SK-N-SH (cell line): Measurements from ENCODE around the gene CHST3. TPM values are rescaled to one million over a fixed set of nuclear protein-coding genes. Genes with fewer than 3 reads are reported as not detected.

Experiments used
- CTCF ChIA-PET: fragments of 300-600, 350-600 bp; formaldehyde crosslinking; extraction: SDS; loops from one replicate; lab custom pipeline; 2021; lab: Yijun Ruan, JAX
- POLR2A ChIA-PET: fragments of 350-600 bp; sonication (Branson Sonifier 250); formaldehyde crosslinking; extraction: SDS; loops from one replicate; lab custom pipeline; 2020; ENCODE audit warnings: antibody characterized with exemption, inconsistent platforms; lab: Yijun Ruan, JAX
- DNase-seq: peaks from one replicate; pipeline ENCODE4 v3.0.0; 2012
- H2AFZ ChIP-seq: fragments of 200-600 bp; sonication (generic); 2 replicates; pipeline ENCODE4 v1.8.1; 2016; ENCODE audit warnings: antibody characterized with exemption, mild to moderate bottlenecking, low read depth
- H3F3A ChIP-seq: fragments of 200-600 bp; sonication (generic); replicated peaks from 2 replicates; pipeline ENCODE3; 2016; ENCODE audit warnings: antibody characterized with exemption, mild to moderate bottlenecking; ENCODE audit not compliant: insufficient read depth
- H3K27ac ChIP-seq, 2 experiments: fragments of 200-500 bp in 1 of 2; fragments of 200-600 bp in 1 of 2; sonication (Bioruptor generic) in 1 of 2; sonication (generic), shearing (Covaris generic) in 1 of 2; 2 replicates each; pipeline versions ENCODE4 v1.5.1 to v1.6.1; 2014 to 2016; ENCODE audit warnings: low read depth in 2 of 2, inconsistent platforms in 1 of 2, low read length in 1 of 2, mild to moderate bottlenecking in 1 of 2, mixed read lengths in 1 of 2
- H3K27me3 ChIP-seq: fragments of 200-600 bp; sonication (generic), shearing (Covaris generic); 2 replicates; pipeline ENCODE4 v1.6.1; 2016; ENCODE audit warnings: mixed run types; ENCODE audit not compliant: insufficient read depth
- H3K36me3 ChIP-seq, 2 experiments: fragments of 200-500 bp in 1 of 2; fragments of 200-600 bp in 1 of 2; sonication (Bioruptor generic) in 1 of 2; sonication (generic) in 1 of 2; replicated peaks in 1 of 2; 2 replicates each; pipeline versions ENCODE3 to v1.5.1; 2014 to 2016; ENCODE audit warnings: low read length in 1 of 2, mild to moderate bottlenecking in 1 of 2; ENCODE audit not compliant: insufficient read depth in 2 of 2, control insufficient read depth in 1 of 2
- H3K4me1 ChIP-seq, 2 experiments: fragments of 200-500 bp in 1 of 2; fragments of 200-600 bp in 1 of 2; sonication (Bioruptor generic) in 1 of 2; sonication (generic), shearing (Covaris generic) in 1 of 2; 2 replicates each; pipeline versions ENCODE4 v1.5.1 to v1.6.1; 2014 to 2016; ENCODE audit warnings: low read depth in 1 of 2, low read length in 1 of 2, mixed run types in 1 of 2; ENCODE audit not compliant: insufficient read depth in 2 of 2, control insufficient read depth in 1 of 2
- H3K4me2 ChIP-seq: fragments of 200-600 bp; sonication (generic), shearing (Covaris generic); 2 replicates; pipeline ENCODE4 v1.6.1; 2017; ENCODE audit warnings: mixed run types
- H3K4me3 ChIP-seq, 2 experiments: fragments of 200-500 bp in 1 of 2; fragments of 200-600 bp in 1 of 2; sonication (Bioruptor generic) in 1 of 2; sonication (generic), shearing (Covaris generic) in 1 of 2; 2 replicates each; pipeline versions ENCODE4 v1.5.1 to v1.8.1; 2014 to 2016; ENCODE audit warnings: low read depth in 2 of 2, inconsistent platforms in 1 of 2, low read length in 1 of 2, mild to moderate bottlenecking in 1 of 2, mixed read lengths in 1 of 2, moderate library complexity in 1 of 2
- H3K79me2 ChIP-seq: fragments of 200-600 bp; sonication (generic); 2 replicates; pipeline ENCODE4 v1.8.1; 2017; ENCODE audit warnings: mild to moderate bottlenecking; ENCODE audit not compliant: insufficient read depth
- H3K9ac ChIP-seq: fragments of 200-600 bp; sonication (generic); 2 replicates; pipeline ENCODE4 v1.6.1; 2017; ENCODE audit warnings: mixed run types
- H3K9me2 ChIP-seq: fragments of 200-600 bp; sonication (generic); 2 replicates; pipeline ENCODE4 v1.6.1; 2017; ENCODE audit warnings: mixed run types
- H3K9me3 ChIP-seq: fragments of 200-600 bp; sonication (generic); 2 replicates; pipeline ENCODE4 v1.6.1; 2017; ENCODE audit warnings: mixed run types, mild to moderate bottlenecking, moderate library complexity
- H4K20me1 ChIP-seq: fragments of 200-600 bp; sonication (generic); 2 replicates; pipeline ENCODE4 v1.6.1; 2017; ENCODE audit warnings: mild to moderate bottlenecking, mixed run types; ENCODE audit not compliant: insufficient read depth
- CHD2 ChIP-seq: fragments of 150-350 bp; IDR thresholded peaks from 2 replicates; pipeline ENCODE4 v1.6.1; 2018; ENCODE audit warnings: low read length; ENCODE audit not compliant: partially characterized antibody
- EP300 ChIP-seq, 2 experiments: IDR thresholded peaks; 2 replicates each; pipeline versions ENCODE4 v1.4.0 to v1.6.1; 2012; ENCODE audit warnings: borderline replicate concordance in 1 of 2, low read depth in 1 of 2, low read length in 1 of 2
- EZH2phosphoT487 ChIP-seq: fragments of 200-600 bp; sonication (generic); IDR thresholded peaks from 2 replicates; pipeline ENCODE4 v1.6.1; 2017; ENCODE audit warnings: low read depth, mixed run types, mild to moderate bottlenecking, antibody characterized with exemption, moderate library complexity, borderline replicate concordance
- FOXJ3 ChIP-seq: sonication (generic); formaldehyde crosslinking; IDR thresholded peaks from 2 replicates; pipeline ENCODE4 v1.5.1; 2020; ENCODE audit warnings: mild to moderate bottlenecking, missing genetic modification reagents
- FOXM1 ChIP-seq: IDR thresholded peaks from 2 replicates; pipeline ENCODE4 v1.4.0; 2012; ENCODE audit warnings: low read depth, mild to moderate bottlenecking
- GATA2 ChIP-seq: sonication (generic); formaldehyde crosslinking; IDR thresholded peaks from 2 replicates; pipeline ENCODE4 v1.5.0; 2020; ENCODE audit warnings: mild to moderate bottlenecking, missing genetic modification reagents
- MEF2A ChIP-seq: IDR thresholded peaks from 2 replicates; pipeline ENCODE4 v1.4.0; 2012; ENCODE audit warnings: low read depth, borderline replicate concordance
- MXI1 ChIP-seq: IDR thresholded peaks from 2 replicates; pipeline ENCODE4 v1.6.1; 2012; ENCODE audit warnings: mild to moderate bottlenecking, low read depth, low read length, improper control_type of control experiment
- NRF1 ChIP-seq: IDR thresholded peaks from 2 replicates; pipeline ENCODE4 v1.6.1; 2012; ENCODE audit warnings: low read depth, mild to moderate bottlenecking, low read length
- PBX3 ChIP-seq: IDR thresholded peaks from 2 replicates; pipeline ENCODE4; 2012
- RAD21 ChIP-seq: IDR thresholded peaks from 2 replicates; pipeline ENCODE4 v1.6.1; 2012; ENCODE audit warnings: mild to moderate bottlenecking, low read length
- SIN3A ChIP-seq: IDR thresholded peaks from 2 replicates; pipeline ENCODE4 v1.6.1; 2012; ENCODE audit warnings: low read depth, mild to moderate bottlenecking, low read length, moderate library complexity, borderline replicate concordance
- TAF1 ChIP-seq: IDR thresholded peaks from 2 replicates; pipeline ENCODE4 v1.6.1; 2012; ENCODE audit warnings: low read depth, mild to moderate bottlenecking, low read length, moderate library complexity, borderline replicate concordance
- TCF12 ChIP-seq: IDR thresholded peaks from 2 replicates; pipeline ENCODE4 v1.4.0; 2012
- TEAD4 ChIP-seq: IDR thresholded peaks from 2 replicates; pipeline ENCODE4 v1.4.0; 2012; ENCODE audit warnings: mild to moderate bottlenecking, borderline replicate concordance; ENCODE audit not compliant: insufficient read depth
- USF1 ChIP-seq: IDR thresholded peaks from 2 replicates; pipeline ENCODE4 v1.4.0; 2012; ENCODE audit warnings: low read depth, borderline replicate concordance
- YY1 ChIP-seq: IDR thresholded peaks from 2 replicates; pipeline ENCODE4 v1.4.0; 2012; ENCODE audit warnings: low read depth, mild to moderate bottlenecking
- ZBTB33 ChIP-seq: IDR thresholded peaks from 2 replicates; pipeline ENCODE4 v1.4.0; 2012; ENCODE audit warnings: low read depth, borderline replicate concordance
- WGBS: methylation state at CpG from one replicate; pipeline ENCODE4 v1.1.6; 2017; ENCODE audit warnings: low lambda C conversion rate; 5-methylcytosine and 5-hydroxymethylcytosine counted together
- polyA plus RNA-seq, 3 experiments: library from polyadenylated mRNA; depleted of rRNA; stranded (reverse); fragments of >200 nt; gene quantifications; 2 replicates each; pipeline ENCODE4 v1.2.3, GENCODE V29; 2012
- TF ChIP-seq, protein P1 (sequence below): fragments of 150-350 bp; IDR thresholded peaks from 2 replicates; pipeline ENCODE4 v1.6.1; 2016; ENCODE audit warnings: mild to moderate bottlenecking, low read depth, low read length
- TF ChIP-seq, protein P2 (sequence below): fragments of 150-350 bp; IDR thresholded peaks from 2 replicates; pipeline ENCODE4 v1.6.1; 2017; ENCODE audit warnings: antibody characterized with exemption, low read length, low read depth, borderline replicate concordance

CHST3 gene
- polyA plus RNA-seq, 1 of the 3 experiments (the other 2 are of a cell fraction), result 6.0 TPM

GRCh38 chr10:72013202-72013945 lies 49.2 kb downstream of the CHST3 start:
- no peaks in the 10 kb centered on the region for H3K9me2 ChIP-seq
- no peak overlapping the region for H3K4me3 ChIP-seq
- H3K9me3 ChIP-seq, result no peaks in the 10 kb centered on the region
- H3K9ac ChIP-seq, result no peak overlapping the region
- no peaks in the 10 kb centered on the region for H3K27me3 ChIP-seq
- TF ChIP-seq MXI1, result peak; percentile 97
- TF ChIP-seq EP300 (IDR thresholded peaks at IDR 0.05; ENCODE audit: borderline replicate concordance in 1 of 2, low read depth in 1 of 2, low read length in 1 of 2), result peak in 1 of 2 experiments; percentile 38; a peak in 1 of 4 replicates
- TF ChIP-seq TEAD4, result no peak
- TF ChIP-seq RAD21, result peak; percentile 20; the same call in 1 of the 2 replicates
- TF ChIP-seq FOXJ3, result peak; percentile 70; the same call in 1 of the 2 replicates
- ChIA-PET POLR2A (interaction anchor here (0.6 kb wide), 1 partner anchor 223 kb away, joined by 6 read pairs; no protein-coding TSS in a partner anchor), CTCF (interaction anchor here (1.0 to 3.5 kb wide), 7 partner anchors 14 to 323 kb away, joined by 3 to 19 read pairs (median 6); no protein-coding TSS in a partner anchor)
- peak overlapping the region in 1 of 2 experiments; percentile 90; a peak in 3 of 4 replicates for H3K27ac ChIP-seq
- 62% methylated on average over 11 of the region's 13 CpGs for WGBS
- peaks cover 13 to 54% of the 10 kb centered on the region in 2 experiments for H3K4me1 ChIP-seq
- H2AFZ ChIP-seq, result no peak overlapping the region
- H3K4me2 ChIP-seq, result no peak overlapping the region
- peaks cover 0 to 5% of the 10 kb centered on the region in 2 experiments for H3K36me3 ChIP-seq
- H4K20me1 ChIP-seq, result no peaks in the 10 kb centered on the region
- DNase-seq, result peak; percentile 88
- H3F3A ChIP-seq, result peaks cover 3% of the 10 kb centered on the region
- H3K79me2 ChIP-seq, result peaks cover 3% of the 10 kb centered on the region; the same call in 1 of the 2 replicates

GRCh38 chr10:72014197-72014596 lies 50.0 kb downstream of the CHST3 start:
- peak overlapping the region in 1 of 2 experiments; percentile 90; a peak in 3 of 4 replicates for H3K27ac ChIP-seq
- no peaks in the 10 kb centered on the region for H3K9me2 ChIP-seq
- no peaks in the 10 kb centered on the region for H3K9me3 ChIP-seq
- peaks cover 0 to 5% of the 10 kb centered on the region in 2 experiments for H3K36me3 ChIP-seq
- no peak overlapping the region for H3K4me2 ChIP-seq
- no peak overlapping the region for H3K4me3 ChIP-seq
- DNase-seq, result no peak
- no peaks in the 10 kb centered on the region for H4K20me1 ChIP-seq
- no peak overlapping the region for H2AFZ ChIP-seq
- H3F3A ChIP-seq, result peaks cover 1% of the 10 kb centered on the region
- H3K79me2 ChIP-seq, result peaks cover 3% of the 10 kb centered on the region; the same call in 1 of the 2 replicates
- peaks cover 11 to 46% of the 10 kb centered on the region in 2 experiments for H3K4me1 ChIP-seq
- WGBS, result 67% methylated on average over 2 of the region's 2 CpGs
- no peaks in the 10 kb centered on the region for H3K27me3 ChIP-seq
- CTCF ChIA-PET, result interaction anchor here (1.0 to 3.5 kb wide), 5 partner anchors 14 to 118 kb away, joined by 3 to 19 read pairs (median 7); no protein-coding TSS in a partner anchor
- POLR2A ChIA-PET, result no interaction called here
- no peak overlapping the region for H3K9ac ChIP-seq
- TF ChIP-seq PBX3 (no peak), GATA2 (CRISPR knock-in tag) (no peak), FOXM1 (no peak), TAF1 (no peak), CHD2 (no peak), USF1 (no peak), ZBTB33 (no peak), EZH2phosphoT487 (no peak), MEF2A (no peak), MXI1 (no peak), YY1 (no peak), FOXJ3 (no peak), TCF12 (no peak), NRF1 (no peak), SIN3A (no peak)
- TF ChIP-seq, protein P1, sequence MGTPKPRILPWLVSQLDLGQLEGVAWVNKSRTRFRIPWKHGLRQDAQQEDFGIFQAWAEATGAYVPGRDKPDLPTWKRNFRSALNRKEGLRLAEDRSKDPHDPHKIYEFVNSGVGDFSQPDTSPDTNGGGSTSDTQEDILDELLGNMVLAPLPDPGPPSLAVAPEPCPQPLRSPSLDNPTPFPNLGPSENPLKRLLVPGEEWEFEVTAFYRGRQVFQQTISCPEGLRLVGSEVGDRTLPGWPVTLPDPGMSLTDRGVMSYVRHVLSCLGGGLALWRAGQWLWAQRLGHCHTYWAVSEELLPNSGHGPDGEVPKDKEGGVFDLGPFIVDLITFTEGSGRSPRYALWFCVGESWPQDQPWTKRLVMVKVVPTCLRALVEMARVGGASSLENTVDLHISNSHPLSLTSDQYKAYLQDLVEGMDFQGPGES, result no peak
- TF ChIP-seq, protein P2, sequence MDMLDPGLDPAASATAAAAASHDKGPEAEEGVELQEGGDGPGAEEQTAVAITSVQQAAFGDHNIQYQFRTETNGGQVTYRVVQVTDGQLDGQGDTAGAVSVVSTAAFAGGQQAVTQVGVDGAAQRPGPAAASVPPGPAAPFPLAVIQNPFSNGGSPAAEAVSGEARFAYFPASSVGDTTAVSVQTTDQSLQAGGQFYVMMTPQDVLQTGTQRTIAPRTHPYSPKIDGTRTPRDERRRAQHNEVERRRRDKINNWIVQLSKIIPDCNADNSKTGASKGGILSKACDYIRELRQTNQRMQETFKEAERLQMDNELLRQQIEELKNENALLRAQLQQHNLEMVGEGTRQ, result no peak
